Measurements from ENCODE around the gene NDUFA12. TPM values are rescaled to one million over a fixed set of nuclear protein-coding genes. Genes with fewer than 3 reads are reported as not detected.

Gene NDUFA12
- total and polyA plus RNA-seq, 2 of the 4 experiments (the other 2 are of a cell fraction) = 116 to 135 TPM

DNA sequence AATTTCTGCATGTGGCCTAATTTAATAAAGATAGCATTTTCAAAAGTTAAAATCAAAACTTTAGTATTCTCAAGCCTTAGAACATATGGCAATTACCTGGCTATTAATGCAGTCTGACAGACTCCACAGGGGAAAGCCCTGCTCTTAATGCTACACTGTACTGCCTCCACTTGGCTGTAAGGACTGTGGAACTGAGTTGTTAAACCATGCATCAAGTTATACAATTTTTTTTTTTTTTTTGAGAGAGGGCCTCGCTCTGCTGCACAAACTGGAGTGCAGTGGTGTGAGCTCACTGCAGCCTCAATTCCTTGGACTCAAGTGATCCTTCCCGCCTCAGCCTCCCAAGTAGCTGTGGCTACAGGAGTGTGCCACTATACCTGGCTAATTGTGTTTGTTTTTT is 19.0 kb upstream of the NDUFA12 start:
- dilution Hi-C loops (cut with HindIII; ENCODE audit: low sequenced_read_pairs, unreplicated experiment) (no loop called here), in situ Hi-C loops (cut with MboI; ENCODE audit: low sequenced_read_pairs) (no loop called here), intact Hi-C loops (cut with micrococcal nuclease) (no loop called here)
- Histone ChIP-seq H3K14ac (replicated peaks; ENCODE audit: low read depth, low read length) (no peak overlapping the region), H4K5ac (ENCODE audit: low read depth, low read length) (no peak overlapping the region), H2BK15ac (ENCODE audit: low read depth, low read length) (no peak overlapping the region), H3K4ac (ENCODE audit: low read depth, low read length) (no peak overlapping the region), H3K4me3 (ENCODE audit: insufficient read depth, low read depth, low read length) (no peak overlapping the region), H2AK9ac (replicated peaks; ENCODE audit: low read depth, low read length, poor library complexity) (no peak overlapping the region), H3K9ac (ENCODE audit: low read depth, low read length) (no peak overlapping the region), H3K9me3 (ENCODE audit: control insufficient read depth, insufficient read depth, low read length) (no peaks in the 10 kb centered on the region), H2BK5ac (ENCODE audit: low read depth, low read length, poor library complexity, severe bottlenecking) (no peak overlapping the region), H2BK20ac (ENCODE audit: low read depth, low read length) (no peak overlapping the region), H3K27me3 (ENCODE audit: control insufficient read depth, insufficient read depth, low read length) (no peaks in the 10 kb centered on the region), H3K9me1 (ENCODE audit: insufficient read depth, low read length) (no peaks in the 10 kb centered on the region), H4K91ac (ENCODE audit: insufficient read depth, low read depth, low read length) (no peak overlapping the region), H3K27ac (ENCODE audit: insufficient read depth, low read length) (no peak overlapping the region), H3K23ac (ENCODE audit: low read depth, low read length) (no peak overlapping the region), H3K56ac (ENCODE audit: extremely low read depth, insufficient read depth, low read length) (no peak overlapping the region), H2BK120ac (ENCODE audit: low read depth, low read length) (no peak overlapping the region), H4K20me1 (ENCODE audit: insufficient read depth, low read length) (no peaks in the 10 kb centered on the region), H3K79me1 (ENCODE audit: low read depth in 1 of 2, low read length in 2 of 2) (no peaks in the 10 kb centered on the region), H2AK5ac (ENCODE audit: low read depth, low read length) (no peak overlapping the region), H4K8ac (ENCODE audit: low read depth in 2 of 2, low read length in 2 of 2) (no peak overlapping the region), H3K4me1 (ENCODE audit: control insufficient read depth, insufficient read depth, low read length) (no peaks in the 10 kb centered on the region), H2AFZ (replicated peaks; ENCODE audit: low read length, poor library complexity) (no peak overlapping the region), H3K4me2 (ENCODE audit: low read depth, low read length) (no peak overlapping the region), H3K36me3 (ENCODE audit: control insufficient read depth, insufficient read depth, low read length) (peaks cover 3% of the 10 kb centered on the region), H3K18ac (ENCODE audit: low read depth, low read length) (no peak overlapping the region)
- no peak for ATAC-seq (ENCODE audit: low read depth)
- TF ChIP-seq RAD21 (IDR thresholded peaks at IDR 0.05; ENCODE audit: low read length) (no peak), CHD1 (IDR thresholded peaks at IDR 0.05; ENCODE audit: low read depth, low read length) (no peak), CEBPB (IDR thresholded peaks at IDR 0.05; ENCODE audit: low read depth, low read length) (no peak), MXI1 (IDR thresholded peaks at IDR 0.05; ENCODE audit: borderline replicate concordance, low read depth, low read length) (no peak)
- TF ChIP-seq, protein P1, sequence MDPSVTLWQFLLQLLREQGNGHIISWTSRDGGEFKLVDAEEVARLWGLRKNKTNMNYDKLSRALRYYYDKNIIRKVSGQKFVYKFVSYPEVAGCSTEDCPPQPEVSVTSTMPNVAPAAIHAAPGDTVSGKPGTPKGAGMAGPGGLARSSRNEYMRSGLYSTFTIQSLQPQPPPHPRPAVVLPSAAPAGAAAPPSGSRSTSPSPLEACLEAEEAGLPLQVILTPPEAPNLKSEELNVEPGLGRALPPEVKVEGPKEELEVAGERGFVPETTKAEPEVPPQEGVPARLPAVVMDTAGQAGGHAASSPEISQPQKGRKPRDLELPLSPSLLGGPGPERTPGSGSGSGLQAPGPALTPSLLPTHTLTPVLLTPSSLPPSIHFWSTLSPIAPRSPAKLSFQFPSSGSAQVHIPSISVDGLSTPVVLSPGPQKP (IDR thresholded peaks at IDR 0.05; ENCODE audit: borderline replicate concordance, low read depth, low read length) = no peak
- no TSS peak for BruUV-seq (replicated peaks)
- ChIA-PET POLR2A (ENCODE audit: unreplicated experiment) (no interaction called here), CTCF (no interaction called here)
- no peak for DNase-seq
- WGBS, 2 experiments (ENCODE audit: extremely low coverage in 2 of 2, insufficient read length in 1 of 2) = no CpG with 5 or more reads among the region's 2 CpGs
